ENCODE measurements around the gene RSRC1.

Gene RSRC1

GRCh38 chr3:158590223-158590622, 480.3 kb downstream of the RSRC1 start:
- intact Hi-C loops (cut with DNase I) = no loop called here
- no peak for DNase-seq

All from head of caudate nucleus (tissue), 42 donors.